ENCODE results near the gene HDAC9.

The HDAC9 gene

GRCh38 chr7:18637516-18637915 is 142.0 kb downstream of the HDAC9 start:
- TF ChIP-seq CTCF (IDR thresholded peaks at IDR 0.05; ENCODE audit: low read depth, low read length), result no peak
- H3K4me3 ChIP-seq (ENCODE audit: low read depth, low read length), result no peak overlapping the region

GRCh38 chr7:18638594-18639452 is 143.3 kb downstream of the HDAC9 start:
- H3K4me3 ChIP-seq (ENCODE audit: low read depth, low read length), result no peak overlapping the region
- no peak for TF ChIP-seq CTCF (IDR thresholded peaks at IDR 0.05; ENCODE audit: low read depth, low read length)

GRCh38 chr7:18639711-18640110 is 144.2 kb downstream of the HDAC9 start:
- H3K4me3 ChIP-seq (ENCODE audit: low read depth, low read length), result no peak overlapping the region
- TF ChIP-seq CTCF (IDR thresholded peaks at IDR 0.05; ENCODE audit: low read depth, low read length), result no peak

GRCh38 chr7:18644981-18645380 is 149.4 kb downstream of the HDAC9 start:
- TF ChIP-seq CTCF (IDR thresholded peaks at IDR 0.05; ENCODE audit: low read depth, low read length), result no peak
- H3K4me3 ChIP-seq (ENCODE audit: low read depth, low read length), result no peak overlapping the region

GRCh38 chr7:18647582-18647981 is 152.0 kb downstream of the HDAC9 start:
- no peak overlapping the region for H3K4me3 ChIP-seq (ENCODE audit: low read depth, low read length)
- TF ChIP-seq CTCF (IDR thresholded peaks at IDR 0.05; ENCODE audit: low read depth, low read length), result no peak

GRCh38 chr7:18648849-18649758 is 153.6 kb downstream of the HDAC9 start:
- TF ChIP-seq CTCF (IDR thresholded peaks at IDR 0.05; ENCODE audit: low read depth, low read length), result no peak
- no peak overlapping the region for H3K4me3 ChIP-seq (ENCODE audit: low read depth, low read length)
